Stimulated activated CD4-positive, alpha-beta T cell treated with anti-CD3 and anti-CD28 coated beads, Interleukin-1b, Interleukin-23, amount 100 ng/mL, for 4 hours (primary cell): ENCODE results near the gene TERT.

Source experiments
- DNase-seq, 2 donors: peaks; one replicate each; pipeline ENCODE4 v3.0.0-alpha.2; 2020; ENCODE audit warnings: low read depth in 2 of 2

Gene TERT

DNA sequence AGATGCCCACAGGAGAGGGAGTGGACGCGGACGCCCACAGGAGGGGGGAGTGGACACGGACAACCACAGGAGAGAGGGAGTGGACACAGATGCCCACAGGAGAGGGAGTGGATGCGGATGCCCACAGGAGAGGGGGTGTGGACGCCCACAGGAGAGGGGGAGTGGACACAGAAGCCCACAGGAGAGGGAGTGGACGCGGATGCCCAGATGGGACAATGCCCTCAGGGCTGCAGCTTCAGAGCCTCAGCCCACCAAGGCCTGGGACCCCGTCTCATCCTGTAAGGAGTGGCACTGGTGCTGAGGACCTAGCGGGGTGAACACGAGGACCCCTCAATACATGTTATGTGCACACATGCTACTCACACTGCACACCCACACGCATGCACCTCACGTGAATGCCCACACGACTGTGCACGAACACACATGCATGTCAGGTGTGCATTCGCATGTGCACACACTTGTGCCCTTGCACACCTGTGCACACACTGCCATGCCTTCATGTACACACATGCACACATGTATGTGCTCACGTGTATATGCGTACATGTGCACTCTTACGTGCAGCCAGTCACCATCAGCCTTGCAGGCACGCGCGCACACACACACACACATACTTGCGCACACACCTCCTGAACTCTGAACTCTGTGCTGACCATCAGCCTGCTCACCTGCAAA, 34.9 kb downstream of the TERT start:
- DNase-seq: no peak

DNA sequence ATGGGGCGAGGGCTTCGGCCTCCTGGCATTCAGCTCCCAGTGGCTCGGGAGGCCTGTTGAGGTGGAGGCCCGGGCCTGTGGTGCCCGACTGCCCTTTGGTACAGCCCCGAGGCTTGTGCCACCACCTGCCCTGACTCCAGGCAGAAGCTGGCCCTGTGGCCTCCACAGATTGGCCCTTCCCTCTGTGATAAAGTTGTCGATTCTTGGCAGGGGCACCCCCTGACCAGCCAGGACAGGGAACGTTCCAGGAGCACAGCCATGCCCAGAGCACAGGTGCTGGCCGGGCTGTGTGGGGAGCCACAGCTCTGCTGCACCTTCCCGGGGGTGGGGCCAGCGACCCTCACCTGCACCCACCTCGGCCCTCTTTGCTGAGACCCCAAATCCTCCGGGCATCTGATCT, 37.0 kb downstream of the TERT start:
- DNase-seq: no peak

- no peak for DNase-seq
Measured at GRCh38 chr5:1257363-1257762, 37.5 kb downstream of the TERT start.

DNA sequence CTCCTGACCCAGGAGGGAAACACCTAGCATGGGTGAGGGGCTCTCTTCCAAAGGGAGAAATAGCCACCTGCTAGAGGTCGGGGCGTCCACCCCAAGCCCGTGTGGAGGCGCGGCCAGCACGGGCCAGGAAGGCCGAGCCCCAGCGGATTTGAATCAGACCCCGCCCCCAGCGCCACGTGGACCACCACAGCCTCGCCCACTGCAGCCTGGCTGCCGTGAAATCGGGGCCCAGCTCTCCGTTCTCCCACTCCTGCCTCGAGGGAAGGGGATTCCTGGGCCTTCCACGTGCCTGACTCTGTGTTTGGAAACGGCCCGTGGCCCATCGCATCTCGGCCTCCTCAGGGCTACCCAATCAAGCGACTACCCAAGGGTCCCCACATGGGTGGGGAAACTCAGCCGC, 38.1 kb downstream of the TERT start:
- no peak for DNase-seq

DNA sequence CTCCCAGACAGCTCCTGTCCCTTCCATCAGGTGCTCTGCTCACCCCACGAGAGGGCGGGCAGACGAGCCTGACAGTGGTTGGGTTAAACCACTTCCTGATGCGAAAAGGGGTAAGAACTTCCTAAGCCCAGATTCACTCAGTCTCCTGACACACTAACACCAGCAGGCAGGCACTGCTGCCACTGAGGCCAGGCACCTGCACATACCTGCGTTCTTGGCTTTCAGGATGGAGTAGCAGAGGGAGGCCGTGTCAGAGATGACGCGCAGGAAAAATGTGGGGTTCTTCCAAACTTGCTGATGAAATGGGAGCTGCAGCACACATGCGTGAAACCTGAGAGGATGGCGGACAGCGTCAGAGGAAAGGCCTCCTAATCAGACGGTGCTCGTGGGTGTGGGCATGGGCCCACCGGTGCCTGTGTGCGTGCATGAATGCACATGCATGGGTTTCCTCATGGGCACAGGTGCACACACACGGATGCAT, 39.7 kb downstream of the TERT start:
- peak; percentile 7 to 12 for DNase-seq

GRCh38 chr5:1254196-1254595, 40.7 kb downstream of the TERT start:
- no peak for DNase-seq

GRCh38 chr5:1253456-1254105, 41.3 kb downstream of the TERT start:
- no peak for DNase-seq

DNA sequence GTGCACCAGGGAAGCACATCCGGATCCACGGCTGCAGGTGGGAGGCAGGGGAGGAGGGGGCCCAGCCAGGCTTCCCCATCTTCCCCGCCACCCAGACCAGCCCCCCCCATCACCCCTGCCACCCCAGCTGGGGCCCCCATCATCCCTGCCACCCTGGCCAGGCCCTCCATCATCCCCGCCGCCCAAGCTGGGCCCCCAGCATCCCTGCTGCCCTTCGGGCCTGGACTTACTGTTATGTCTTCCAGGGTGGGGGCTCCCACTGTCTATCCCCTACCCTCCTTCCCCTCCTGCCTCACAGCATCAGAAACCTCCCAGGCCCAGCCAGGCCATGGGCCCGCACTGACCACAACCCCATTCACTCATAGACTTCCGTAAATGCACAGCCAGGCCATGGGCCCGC, 42.2 kb downstream of the TERT start:
- no peak for DNase-seq

GRCh38 chr5:1251678-1252580, 42.9 kb downstream of the TERT start:
- DNase-seq: no peak

DNA sequence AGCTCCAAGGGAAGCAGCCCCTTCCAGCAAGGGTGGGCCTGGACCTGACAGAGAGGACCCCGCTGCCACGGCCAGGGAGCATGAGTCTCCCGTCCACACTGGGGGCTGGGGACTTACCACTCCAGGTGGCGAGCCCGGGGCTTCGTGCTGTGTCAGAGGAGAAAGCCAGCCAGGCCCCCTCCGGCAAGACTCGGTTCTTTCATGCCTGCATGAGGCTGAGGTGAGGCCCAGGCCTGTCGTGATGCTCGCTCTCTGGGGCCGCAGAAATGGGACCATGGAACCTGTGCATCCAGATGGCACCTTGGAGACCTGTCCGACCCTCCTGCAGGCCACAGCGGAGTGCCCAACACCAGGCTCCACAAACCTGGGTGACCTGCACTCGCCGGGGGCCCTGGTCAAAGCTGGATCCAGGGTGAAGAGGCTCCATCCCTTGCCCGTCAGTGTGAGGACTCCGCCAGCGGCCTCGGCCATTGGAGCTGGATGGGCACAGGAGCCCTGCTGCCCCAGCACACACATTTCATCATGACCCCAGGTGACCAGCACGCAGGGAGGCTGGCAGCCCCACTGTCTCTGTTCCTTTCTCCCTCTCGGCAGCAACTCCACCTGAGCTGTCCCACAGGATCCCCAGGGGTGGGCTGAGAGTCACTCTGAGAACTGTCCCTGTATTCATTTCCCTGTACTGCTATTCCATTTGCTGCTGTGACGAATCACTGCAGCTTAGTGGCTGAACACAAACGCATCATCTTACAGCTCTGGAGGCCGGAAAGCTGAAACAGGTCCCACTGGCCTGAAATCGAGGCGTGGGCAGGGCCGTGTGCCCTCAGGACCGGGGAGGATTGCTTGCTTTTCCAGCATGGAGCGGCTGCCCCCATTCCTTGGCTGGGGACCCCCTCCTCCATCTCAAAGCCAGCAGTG, 45.2 kb downstream of the TERT start:
- DNase-seq: no peak

- no peak for DNase-seq
Measured at GRCh38 chr5:1247811-1248210, 47.1 kb downstream of the TERT start.

- peak in 1 of 2 donors; percentile 6 for DNase-seq
Measured at GRCh38 chr5:1246711-1247431, 48.0 kb downstream of the TERT start.

GRCh38 chr5:1245905-1246576, 48.8 kb downstream of the TERT start:
- DNase-seq: no peak

GRCh38 chr5:1244976-1245375, 49.9 kb downstream of the TERT start:
- no peak for DNase-seq

- DNase-seq: no peak
Measured at GRCh38 chr5:1244255-1244654, 50.6 kb downstream of the TERT start.

DNA sequence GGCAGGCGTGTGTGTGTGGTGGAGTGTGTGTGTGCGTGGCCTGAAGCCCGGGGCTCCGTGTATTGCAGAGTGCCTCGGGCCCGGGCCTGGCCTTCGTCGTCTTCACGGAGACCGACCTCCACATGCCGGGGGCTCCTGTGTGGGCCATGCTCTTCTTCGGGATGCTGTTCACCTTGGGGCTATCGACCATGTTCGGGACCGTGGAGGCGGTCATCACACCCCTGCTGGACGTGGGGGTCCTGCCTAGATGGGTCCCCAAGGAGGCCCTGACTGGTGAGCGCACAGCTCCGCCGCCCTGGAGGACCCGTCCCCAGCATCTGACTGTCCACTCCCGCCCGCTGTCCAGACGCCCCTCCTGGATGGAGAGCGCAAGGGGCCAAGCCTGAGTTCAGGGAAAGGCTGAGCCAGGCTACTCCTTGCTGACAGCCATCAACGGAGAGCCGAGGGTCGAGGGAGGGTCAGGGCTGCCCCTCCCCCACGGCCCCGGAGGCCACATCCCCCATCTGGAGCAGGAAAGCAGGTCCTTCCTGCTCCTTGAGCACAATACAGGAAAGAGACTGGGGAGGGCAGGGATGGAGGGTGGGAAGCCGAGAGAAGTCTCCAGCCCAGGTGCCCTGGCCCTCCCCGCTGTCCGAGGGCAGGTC, 51.3 kb downstream of the TERT start:
- DNase-seq: no peak

DNA sequence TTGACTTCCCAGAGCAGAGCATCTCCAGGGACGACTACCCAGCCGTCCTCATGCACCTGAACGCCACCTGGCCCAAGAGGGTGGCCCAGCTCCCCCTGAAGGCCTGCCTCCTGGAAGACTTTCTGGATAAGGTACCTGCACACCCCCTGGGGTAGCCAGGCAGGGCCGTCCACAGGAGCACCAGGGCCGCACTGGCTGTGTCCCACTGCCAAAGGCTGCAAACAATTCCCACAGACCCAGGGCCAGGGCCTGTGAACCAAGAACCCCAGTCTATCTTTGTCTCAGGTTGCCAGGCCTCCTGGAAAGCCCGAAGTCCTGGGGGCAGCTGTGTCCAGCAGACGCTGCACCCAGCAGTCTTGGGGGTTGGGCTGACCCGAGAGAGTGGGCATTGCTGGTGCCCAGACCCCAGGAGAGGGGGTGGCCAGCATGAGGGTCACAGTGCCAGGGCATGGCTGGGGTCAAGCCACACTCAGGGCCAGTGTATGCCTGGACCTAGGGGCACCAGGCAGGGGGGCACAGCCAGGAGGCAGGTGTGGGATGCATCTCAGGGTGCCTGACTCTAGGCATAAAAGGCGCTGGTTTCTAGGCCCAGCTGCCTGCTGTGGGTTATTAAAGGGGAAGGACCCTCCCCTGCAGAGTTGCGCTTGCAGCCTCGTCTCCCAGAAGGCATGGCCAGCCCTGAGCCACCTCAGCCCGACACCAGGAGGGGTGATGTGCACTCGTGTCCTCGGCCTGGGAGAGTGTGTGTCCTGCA, 52.0 kb downstream of the TERT start:
- no peak for DNase-seq

DNA sequence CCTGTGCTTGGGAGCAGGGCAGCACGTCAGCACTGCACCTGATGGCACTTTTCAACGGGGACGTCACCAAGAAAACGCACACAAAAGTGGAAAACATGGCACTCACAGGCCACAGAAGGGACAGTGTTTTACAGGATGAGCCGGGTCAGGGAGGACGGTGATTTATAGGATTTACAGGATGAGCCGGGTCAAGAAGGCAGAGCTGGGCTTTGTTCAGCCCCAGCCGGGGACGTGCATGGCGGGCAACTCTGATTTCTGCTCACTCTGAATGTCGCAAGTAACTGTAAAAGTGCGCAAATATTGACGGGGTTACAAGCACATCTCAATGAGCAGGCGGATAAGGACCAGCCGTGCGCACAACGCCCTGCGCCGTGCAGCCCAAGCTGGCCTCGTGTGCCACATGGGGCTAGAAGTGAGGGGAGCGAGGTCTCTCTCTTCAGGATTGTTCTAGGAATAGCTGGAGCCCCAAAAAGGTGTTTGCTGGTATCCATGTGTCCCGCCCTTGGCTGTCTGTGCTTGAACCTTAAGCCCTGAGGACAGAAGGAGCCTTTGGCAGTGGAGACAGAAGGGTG, 53.3 kb downstream of the TERT start:
- no peak for DNase-seq
